ENCODE data around the gene POLD3. TPM values are rescaled to one million over a fixed set of nuclear protein-coding genes. Genes with fewer than 3 reads are reported as not detected.

The POLD3 gene
- total RNA-seq, 5 donors from 2014 or later (not counting 1 experiment from before 2014, with no cell fraction given) = 10.8 to 16.2 (median 14.3) TPM

DNA sequence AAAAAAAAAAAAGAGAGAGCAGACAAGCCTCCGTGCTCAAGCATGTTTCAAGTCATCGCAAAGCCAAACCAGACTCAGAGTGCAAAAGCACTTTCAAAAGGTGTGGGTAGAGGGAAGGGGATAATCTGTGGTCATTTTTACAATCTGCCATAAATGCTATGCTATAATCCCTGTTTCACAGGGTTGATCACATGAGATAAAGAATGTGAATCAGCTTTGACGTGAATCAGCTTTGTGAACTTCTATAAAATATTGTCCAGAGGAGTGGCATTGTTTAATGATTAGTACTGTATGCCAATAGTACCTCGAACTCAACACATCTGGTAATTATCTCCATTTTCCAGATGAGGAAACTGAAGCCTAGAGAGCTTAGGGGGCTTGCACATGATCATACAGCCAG, 20.0 kb upstream of the POLD3 start:
- H3K4me3 Mint-ChIP-seq = no peak overlapping the region
- no peak overlapping the region for H3K4me3 ChIP-seq (ENCODE audit: control insufficient read depth in 1 of 2, extremely low read depth in 1 of 2, low read length in 1 of 2)
- H3K9me3 ChIP-seq = no peaks in the 10 kb centered on the region
- H3K27me3 ChIP-seq (replicated peaks in 1 of 2; ENCODE audit: control insufficient read depth in 2 of 2, extremely low read depth in 1 of 2, insufficient read depth in 2 of 2, low read length in 1 of 2) = peaks cover 0 to 9% of the 10 kb centered on the region in 2 experiments
- H3K9me3 Mint-ChIP-seq = no peaks in the 10 kb centered on the region
- H3K4me1 Mint-ChIP-seq = no peaks in the 10 kb centered on the region
- no peak for ATAC-seq (replicated peaks in 1 of 4)
- no peak overlapping the region for H3K27ac Mint-ChIP-seq
- H3K36me3 ChIP-seq (ENCODE audit: control insufficient read depth in 2 of 2, extremely low read depth in 1 of 2, insufficient read depth in 1 of 2, low read length in 1 of 2) = no peaks in the 10 kb centered on the region
- POLR2A ChIA-PET = interaction anchor here in 1 of 2 donors (0.9 kb wide), 1 partner anchor 10 kb away, joined by 3 read pairs; no protein-coding TSS in a partner anchor
- no peaks in the 10 kb centered on the region for H3K36me3 Mint-ChIP-seq
- no peak overlapping the region for H3K27ac ChIP-seq (ENCODE audit: low read length)
- 100% methylated on average over 1 of the region's 4 CpGs for WGBS (ENCODE audit: insufficient coverage)
- H3K27me3 Mint-ChIP-seq = peaks cover 6 to 10% of the 10 kb centered on the region in 2 donors
- CTCF ChIA-PET = interaction anchor here (1.1 to 1.3 kb wide), 2 partner anchors 10 to 118 kb away, joined by 3 to 4 read pairs; no protein-coding TSS in a partner anchor
- DNase-seq = no peak
- no peaks in the 10 kb centered on the region for H3K4me1 ChIP-seq (ENCODE audit: control insufficient read depth in 1 of 2, extremely low read depth in 1 of 2, insufficient read depth in 2 of 2, low read length in 2 of 2)

GRCh38 chr11:74574563-74574962, 17.8 kb upstream of the POLD3 start:
- POLR2A ChIA-PET = no interaction called here
- ATAC-seq (replicated peaks in 1 of 4) (no peak), DNase-seq (no peak)
- Mint-ChIP-seq H3K27ac (no peak overlapping the region), H3K9me3 (no peaks in the 10 kb centered on the region), H3K4me1 (no peaks in the 10 kb centered on the region), H3K27me3 (peaks cover 6 to 10% of the 10 kb centered on the region in 2 donors), H3K4me3 (no peak overlapping the region), H3K36me3 (no peaks in the 10 kb centered on the region)
- Histone ChIP-seq H3K4me1 (ENCODE audit: control insufficient read depth in 1 of 2, extremely low read depth in 1 of 2, insufficient read depth in 2 of 2, low read length in 2 of 2) (no peaks in the 10 kb centered on the region), H3K36me3 (ENCODE audit: control insufficient read depth in 2 of 2, extremely low read depth in 1 of 2, insufficient read depth in 1 of 2, low read length in 1 of 2) (no peaks in the 10 kb centered on the region), H3K27ac (ENCODE audit: low read length) (no peak overlapping the region), H3K4me3 (ENCODE audit: control insufficient read depth in 1 of 2, extremely low read depth in 1 of 2, low read length in 1 of 2) (no peak overlapping the region), H3K27me3 (replicated peaks in 1 of 2; ENCODE audit: control insufficient read depth in 2 of 2, extremely low read depth in 1 of 2, insufficient read depth in 2 of 2, low read length in 1 of 2) (peaks cover 0 to 9% of the 10 kb centered on the region in 2 experiments), H3K9me3 (no peaks in the 10 kb centered on the region)
- CTCF ChIA-PET = no interaction called here
- WGBS (ENCODE audit: insufficient coverage) = 90% methylated on average over 2 of the region's 6 CpGs

GRCh38 chr11:74575999-74576398, 16.4 kb upstream of the POLD3 start:
- Histone ChIP-seq H3K36me3 (ENCODE audit: control insufficient read depth in 2 of 2, extremely low read depth in 1 of 2, insufficient read depth in 1 of 2, low read length in 1 of 2) (no peaks in the 10 kb centered on the region), H3K4me1 (ENCODE audit: control insufficient read depth in 1 of 2, extremely low read depth in 1 of 2, insufficient read depth in 2 of 2, low read length in 2 of 2) (no peaks in the 10 kb centered on the region), H3K27ac (ENCODE audit: low read length) (no peak overlapping the region), H3K9me3 (no peaks in the 10 kb centered on the region), H3K4me3 (ENCODE audit: control insufficient read depth in 1 of 2, extremely low read depth in 1 of 2, low read length in 1 of 2) (no peak overlapping the region), H3K27me3 (replicated peaks in 1 of 2; ENCODE audit: control insufficient read depth in 2 of 2, extremely low read depth in 1 of 2, insufficient read depth in 2 of 2, low read length in 1 of 2) (peaks cover 0 to 9% of the 10 kb centered on the region in 2 experiments)
- Mint-ChIP-seq H3K9me3 (no peaks in the 10 kb centered on the region), H3K27me3 (peaks cover 3 to 10% of the 10 kb centered on the region in 2 donors), H3K4me3 (no peak overlapping the region), H3K27ac (no peak overlapping the region), H3K4me1 (no peaks in the 10 kb centered on the region), H3K36me3 (no peaks in the 10 kb centered on the region)
- no peak for ATAC-seq (replicated peaks in 1 of 4)
- 75% methylated on average over 1 of the region's 3 CpGs for WGBS (ENCODE audit: insufficient coverage)
- no peak for DNase-seq
- ChIA-PET POLR2A (no interaction called here), CTCF (no interaction called here)

GRCh38 chr11:74577181-74577580, 15.2 kb upstream of the POLD3 start:
- Mint-ChIP-seq H3K9me3 (no peaks in the 10 kb centered on the region), H3K27ac (no peak overlapping the region), H3K4me3 (no peak overlapping the region), H3K36me3 (no peaks in the 10 kb centered on the region), H3K27me3 (peaks cover under 1 to 7% of the 10 kb centered on the region in 2 donors), H3K4me1 (no peaks in the 10 kb centered on the region)
- POLR2A ChIA-PET = no interaction called here
- CTCF ChIA-PET = no interaction called here
- H3K9me3 ChIP-seq = no peaks in the 10 kb centered on the region
- peaks cover 0 to 9% of the 10 kb centered on the region in 2 experiments for H3K27me3 ChIP-seq (replicated peaks in 1 of 2; ENCODE audit: control insufficient read depth in 2 of 2, extremely low read depth in 1 of 2, insufficient read depth in 2 of 2, low read length in 1 of 2)
- WGBS (ENCODE audit: insufficient coverage) = no CpG with 5 or more reads among the region's 4 CpGs
- no peaks in the 10 kb centered on the region for H3K36me3 ChIP-seq (ENCODE audit: control insufficient read depth in 2 of 2, extremely low read depth in 1 of 2, insufficient read depth in 1 of 2, low read length in 1 of 2)
- DNase-seq = no peak
- no peak overlapping the region for H3K4me3 ChIP-seq (ENCODE audit: control insufficient read depth in 1 of 2, extremely low read depth in 1 of 2, low read length in 1 of 2)
- no peak overlapping the region for H3K27ac ChIP-seq (ENCODE audit: low read length)
- ATAC-seq (replicated peaks in 1 of 4) = no peak
- no peaks in the 10 kb centered on the region for H3K4me1 ChIP-seq (ENCODE audit: control insufficient read depth in 1 of 2, extremely low read depth in 1 of 2, insufficient read depth in 2 of 2, low read length in 2 of 2)

DNA sequence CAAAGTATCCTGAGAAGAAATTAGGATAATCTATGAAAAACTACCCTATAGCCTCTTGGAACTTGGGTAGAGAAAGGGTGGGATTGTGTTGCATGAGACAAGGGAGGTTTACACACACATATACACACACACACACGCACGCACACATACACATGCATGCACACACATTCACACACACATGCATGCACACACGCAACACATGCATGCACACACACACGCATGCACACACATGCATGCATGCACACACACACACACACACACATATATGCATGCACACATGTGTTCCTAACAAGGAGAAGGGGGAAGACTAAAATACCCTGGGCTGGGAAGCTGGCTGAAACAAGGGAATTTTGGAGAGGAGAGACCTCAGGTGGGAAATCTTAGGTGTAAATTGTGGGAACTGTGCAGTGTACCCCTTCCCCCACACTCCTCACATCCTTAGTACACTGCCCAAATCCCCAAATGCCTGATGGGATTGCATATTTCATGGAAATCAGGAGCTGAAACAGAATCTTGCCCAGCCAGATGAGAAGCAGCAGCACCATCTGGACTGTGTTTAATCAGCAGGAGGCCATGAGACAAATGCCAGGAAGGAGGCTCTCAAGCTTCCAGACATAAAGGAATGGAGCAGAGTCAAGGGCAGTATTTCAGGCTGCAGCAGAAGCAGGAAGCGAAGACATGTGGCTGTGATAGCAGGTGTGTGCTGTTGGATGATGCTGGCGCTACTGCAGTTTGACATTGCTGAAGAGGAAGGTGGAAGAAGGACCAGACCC, 14.6 kb upstream of the POLD3 start:
- Mint-ChIP-seq H3K27me3 (peaks cover 0 to 3% of the 10 kb centered on the region in 2 donors), H3K4me3 (no peak overlapping the region), H3K9me3 (no peaks in the 10 kb centered on the region), H3K36me3 (no peaks in the 10 kb centered on the region), H3K4me1 (no peaks in the 10 kb centered on the region), H3K27ac (no peak overlapping the region)
- Histone ChIP-seq H3K4me3 (ENCODE audit: control insufficient read depth in 1 of 2, extremely low read depth in 1 of 2, low read length in 1 of 2) (no peak overlapping the region), H3K27ac (ENCODE audit: low read length) (no peak overlapping the region), H3K9me3 (no peaks in the 10 kb centered on the region), H3K27me3 (replicated peaks in 1 of 2; ENCODE audit: control insufficient read depth in 2 of 2, extremely low read depth in 1 of 2, insufficient read depth in 2 of 2, low read length in 1 of 2) (peaks cover 0 to 7% of the 10 kb centered on the region in 2 experiments), H3K36me3 (ENCODE audit: control insufficient read depth in 2 of 2, extremely low read depth in 1 of 2, insufficient read depth in 1 of 2, low read length in 1 of 2) (no peaks in the 10 kb centered on the region), H3K4me1 (ENCODE audit: control insufficient read depth in 1 of 2, extremely low read depth in 1 of 2, insufficient read depth in 2 of 2, low read length in 2 of 2) (no peaks in the 10 kb centered on the region)
- WGBS (ENCODE audit: insufficient coverage) = 76% methylated on average over 2 of the region's 6 CpGs
- POLR2A ChIA-PET = no interaction called here
- ATAC-seq (replicated peaks in 1 of 4) (no peak), DNase-seq (no peak)
- CTCF ChIA-PET = no interaction called here

DNA sequence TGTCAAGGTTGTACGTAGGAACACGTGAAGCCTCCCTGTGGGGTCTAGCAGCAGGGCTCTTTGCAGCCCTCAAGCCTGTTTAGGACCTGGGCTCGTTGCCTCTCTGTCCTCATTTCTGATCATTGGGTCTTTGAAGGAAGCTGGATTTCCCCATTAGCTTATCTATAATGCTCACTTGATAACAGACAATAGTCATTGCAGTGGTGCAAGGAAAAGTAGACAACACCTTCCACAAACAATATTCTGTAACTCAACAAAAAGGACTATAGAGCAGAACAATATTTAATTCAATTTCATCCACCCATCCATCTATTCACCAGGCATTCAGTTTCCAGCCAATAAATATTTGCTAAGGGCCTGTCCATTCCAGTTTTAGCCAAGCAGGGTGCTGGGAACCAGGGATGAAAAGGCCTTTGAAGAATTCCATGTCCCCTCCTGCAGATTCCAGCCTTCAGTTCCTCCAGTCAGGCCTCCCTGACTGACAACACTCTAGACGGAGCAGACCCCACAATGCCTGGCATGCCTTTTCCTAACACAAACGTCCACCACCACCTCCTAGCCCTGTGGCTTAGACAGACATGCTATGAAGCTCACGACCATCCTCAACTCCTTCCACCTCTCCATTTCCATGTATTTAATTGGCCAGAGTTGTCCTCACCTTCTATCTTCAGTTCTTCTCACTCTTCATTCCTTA, 12.7 kb upstream of the POLD3 start:
- Mint-ChIP-seq H3K4me3 (no peak overlapping the region), H3K27ac (no peak overlapping the region), H3K9me3 (no peaks in the 10 kb centered on the region), H3K4me1 (no peaks in the 10 kb centered on the region), H3K36me3 (no peaks in the 10 kb centered on the region), H3K27me3 (no peaks in the 10 kb centered on the region)
- no peaks in the 10 kb centered on the region for H3K27me3 ChIP-seq (replicated peaks in 1 of 2; ENCODE audit: control insufficient read depth in 2 of 2, extremely low read depth in 1 of 2, insufficient read depth in 2 of 2, low read length in 1 of 2)
- ChIA-PET CTCF (interaction anchor here in 1 of 2 donors (0.8 kb wide), 1 partner anchor 9 kb away, joined by 3 read pairs; no protein-coding TSS in a partner anchor), POLR2A (interaction anchor here in 1 of 2 donors (0.7 kb wide), 1 partner anchor 13 kb away, joined by 9 read pairs; no protein-coding TSS in a partner anchor)
- H3K4me1 ChIP-seq (ENCODE audit: control insufficient read depth in 1 of 2, extremely low read depth in 1 of 2, insufficient read depth in 2 of 2, low read length in 2 of 2) = no peaks in the 10 kb centered on the region
- H3K36me3 ChIP-seq (ENCODE audit: control insufficient read depth in 2 of 2, extremely low read depth in 1 of 2, insufficient read depth in 1 of 2, low read length in 1 of 2) = no peaks in the 10 kb centered on the region
- no peak overlapping the region for H3K4me3 ChIP-seq (ENCODE audit: control insufficient read depth in 1 of 2, extremely low read depth in 1 of 2, low read length in 1 of 2)
- H3K9me3 ChIP-seq = no peaks in the 10 kb centered on the region
- DNase-seq = no peak
- 73% methylated on average over 4 of the region's 6 CpGs for WGBS (ENCODE audit: insufficient coverage)
- ATAC-seq (replicated peaks in 1 of 4) = no peak
- H3K27ac ChIP-seq (ENCODE audit: low read length) = no peak overlapping the region

Measured in T-cell (primary cell).